PC-3 (cell line): ENCODE measurements around the gene ACTR1A.

Experiments
- CTCF ChIP-seq: fragments of 300-600 bp; sonication (generic); conservative IDR thresholded peaks from 2 replicates; pipeline ENCODE4 v1.5.1; 2017; ENCODE audit warnings: antibody characterized with exemption, low read depth, mild to moderate bottlenecking, low read length
- EZH2 ChIP-seq: fragments of 300-600 bp; sonication (generic); IDR thresholded peaks from one replicate; pipeline ENCODE4 v1.6.1; 2017; ENCODE audit warnings: antibody characterized with exemption, mild to moderate bottlenecking, low read length; ENCODE audit not compliant: unreplicated experiment
- EZH2phosphoT487 ChIP-seq: fragments of 300-600 bp; sonication (generic); IDR thresholded peaks from 2 replicates; pipeline ENCODE4 v1.6.1; 2018; ENCODE audit warnings: mild to moderate bottlenecking, antibody characterized with exemption, low read length, borderline replicate concordance

DNA sequence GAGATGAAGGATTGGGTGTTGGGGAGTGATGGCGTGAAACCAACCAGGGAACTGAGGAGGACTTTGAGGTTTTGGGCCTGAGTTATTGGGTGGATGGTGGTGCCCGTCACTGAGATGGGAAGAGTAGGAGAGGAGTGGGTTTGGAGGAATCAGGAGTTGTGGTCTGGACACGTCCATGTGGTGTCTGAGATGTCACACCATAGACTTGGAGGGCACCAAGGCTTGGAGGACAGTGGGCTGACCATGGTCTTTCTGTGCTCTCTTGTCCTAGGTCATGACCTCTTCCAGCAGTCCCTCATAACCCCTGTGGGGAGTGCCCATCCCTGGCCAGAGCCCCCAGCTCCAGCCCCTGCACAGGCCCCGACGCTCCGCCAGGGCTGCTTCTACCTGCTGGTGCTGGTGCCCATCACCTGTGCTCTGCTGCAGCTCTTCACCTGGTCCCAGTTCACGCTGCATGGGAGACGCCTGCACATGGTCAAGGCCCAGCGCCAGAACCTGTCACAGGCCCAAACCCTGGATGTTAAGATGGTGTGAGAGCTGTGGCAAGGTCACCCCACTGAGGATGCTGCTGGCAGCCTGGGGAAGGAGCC is 27.0 kb downstream of the ACTR1A start:
- TF ChIP-seq EZH2 (no peak), CTCF (no peak), EZH2phosphoT487 (no peak)
